Erythroblast (primary cell): Measurements from ENCODE around the gene PRRG1.

Source experiments
- GATA1 ChIP-seq: IDR thresholded peaks from 2 replicates; pipeline ENCODE4 v1.6.1; 2011; ENCODE audit warnings: low read depth, mild to moderate bottlenecking, control low read depth, low read length, moderate library complexity
- POLR2A ChIP-seq: IDR thresholded peaks from 2 replicates; pipeline ENCODE4 v1.6.1; 2011; ENCODE audit warnings: mild to moderate bottlenecking, low read length

- TF ChIP-seq POLR2A (no peak), GATA1 (no peak)
These were observed 268 bp upstream of the PRRG1 start for GRCh38 chrX:37348971-37349220.
